NCI-H146 treated with DMSO at 0.1 percent for 48 hours (cell line): Measurements from ENCODE around the gene CRTC3.
"Not testable (repeated sequence)": the region's sequence is repeated elsewhere in the genome, so short reads cannot be mapped to it uniquely, and the experiment has no call there.

Experiments used
- DNase-seq: peaks from one replicate; lab custom pipeline; 2025; ENCODE audit not compliant: unreplicated experiment; lab: John Stamatoyannopoulos, UW

Gene CRTC3

GRCh38 chr15:90646662-90647305, 117.1 kb downstream of the CRTC3 start:
- no peak for DNase-seq

GRCh38 chr15:90647326-90647725, 117.6 kb downstream of the CRTC3 start:
- no peak for DNase-seq

- peak; percentile 35 for DNase-seq
Measured at GRCh38 chr15:90648137-90649070, 118.7 kb downstream of the CRTC3 start.

GRCh38 chr15:90650117-90650955, 120.6 kb downstream of the CRTC3 start:
- DNase-seq = no peak

DNA sequence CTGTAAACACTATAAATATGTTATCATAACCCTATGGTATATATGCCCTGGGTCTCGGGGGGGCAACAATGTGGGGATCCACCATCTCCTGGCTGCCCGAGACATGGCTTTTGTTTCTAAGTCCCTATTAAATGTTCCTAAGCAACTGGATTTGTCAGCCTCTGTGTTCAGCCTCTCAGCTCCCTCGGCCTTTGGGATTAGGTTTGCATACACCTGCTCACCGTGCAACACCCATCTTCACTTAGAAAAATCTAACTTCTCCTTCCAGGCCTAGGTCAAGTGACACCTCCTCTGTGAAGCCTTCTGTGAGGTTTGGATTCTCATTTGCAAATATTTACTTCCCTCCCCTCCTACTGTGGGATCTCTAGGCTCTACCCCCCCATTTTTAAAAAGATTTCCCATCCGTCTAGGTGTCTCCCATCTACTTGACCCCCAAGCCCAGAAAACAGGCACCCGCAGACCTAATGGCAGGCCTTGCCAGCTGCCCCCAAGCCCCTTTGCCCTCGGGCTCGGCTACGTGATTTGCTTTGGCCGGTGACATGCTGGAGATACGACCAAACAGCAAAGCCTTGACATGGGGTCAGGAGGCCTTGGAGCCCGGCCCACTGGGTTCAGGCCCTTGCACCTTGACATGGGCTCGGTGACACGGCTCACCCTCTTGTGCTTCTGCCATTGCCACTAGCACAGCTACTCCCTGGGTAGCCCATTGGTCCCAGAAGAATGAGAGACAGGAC, 121.4 kb downstream of the CRTC3 start:
- no peak for DNase-seq

DNA sequence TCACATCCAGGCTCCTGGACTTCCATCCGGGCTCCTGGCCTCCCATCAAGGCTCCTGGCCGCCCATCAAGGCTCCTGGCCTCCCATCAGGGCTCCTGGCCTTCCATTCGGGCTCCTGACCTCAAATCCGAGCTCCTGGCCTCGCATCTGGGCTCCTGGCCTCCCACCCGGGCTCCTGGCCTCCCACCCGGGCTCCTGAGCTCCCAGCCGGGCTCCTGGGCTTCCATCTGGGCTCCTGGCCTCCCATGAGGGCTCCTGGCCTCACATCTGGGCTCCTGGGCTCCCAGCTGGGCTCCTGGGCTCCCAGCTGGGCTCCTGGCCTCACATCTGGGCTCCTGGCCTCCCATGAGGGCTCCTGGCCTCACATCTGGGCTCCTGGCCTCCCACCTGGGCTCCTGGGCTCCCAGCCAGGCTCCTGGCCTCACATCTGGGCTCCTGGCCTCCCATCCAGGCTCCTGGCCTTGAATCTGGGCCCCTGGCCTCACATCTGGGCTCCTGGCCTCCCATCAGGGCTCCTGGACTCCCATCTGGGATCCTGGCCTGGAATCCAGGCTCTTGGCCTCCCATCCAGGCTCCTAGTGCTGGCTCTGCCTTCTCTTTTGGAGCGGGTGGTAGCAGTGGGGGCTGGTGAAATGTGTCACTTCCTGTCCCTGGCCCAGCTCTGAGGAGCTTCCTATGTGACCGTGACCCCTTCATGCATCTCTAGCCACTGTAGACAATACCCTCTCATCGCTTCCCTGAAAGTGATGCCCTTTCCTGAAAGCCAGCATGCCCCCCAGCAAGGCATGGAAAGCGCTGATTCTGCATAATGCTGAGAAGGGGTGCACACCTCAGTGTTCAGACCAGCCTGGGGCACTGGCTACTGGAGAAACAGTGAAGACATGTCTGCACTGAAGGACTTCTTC, 124.8 kb downstream of the CRTC3 start:
- no peak for DNase-seq

GRCh38 chr15:90657520-90658172, 127.9 kb downstream of the CRTC3 start:
- DNase-seq = not testable (repeated sequence)

DNA sequence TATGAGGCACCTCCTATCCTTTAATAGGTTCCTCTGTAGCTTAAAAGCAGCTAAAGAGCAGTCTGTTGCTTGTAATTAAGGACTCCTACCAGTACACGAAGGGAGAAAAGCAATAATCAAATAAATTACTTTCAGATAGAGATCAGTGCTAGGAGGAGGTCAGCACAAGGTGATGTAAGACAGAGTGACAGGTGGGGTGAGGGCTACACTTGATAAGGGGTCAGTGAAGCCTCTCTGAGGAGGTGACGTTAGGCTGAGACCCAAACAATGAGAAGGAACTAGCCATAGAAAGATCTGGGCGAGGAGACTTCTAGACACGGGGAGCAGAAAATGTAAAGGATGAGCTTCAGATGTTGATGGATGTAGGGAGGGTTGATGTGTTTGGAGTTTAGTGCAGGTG, 129.8 kb downstream of the CRTC3 start:
- DNase-seq = no peak

DNA sequence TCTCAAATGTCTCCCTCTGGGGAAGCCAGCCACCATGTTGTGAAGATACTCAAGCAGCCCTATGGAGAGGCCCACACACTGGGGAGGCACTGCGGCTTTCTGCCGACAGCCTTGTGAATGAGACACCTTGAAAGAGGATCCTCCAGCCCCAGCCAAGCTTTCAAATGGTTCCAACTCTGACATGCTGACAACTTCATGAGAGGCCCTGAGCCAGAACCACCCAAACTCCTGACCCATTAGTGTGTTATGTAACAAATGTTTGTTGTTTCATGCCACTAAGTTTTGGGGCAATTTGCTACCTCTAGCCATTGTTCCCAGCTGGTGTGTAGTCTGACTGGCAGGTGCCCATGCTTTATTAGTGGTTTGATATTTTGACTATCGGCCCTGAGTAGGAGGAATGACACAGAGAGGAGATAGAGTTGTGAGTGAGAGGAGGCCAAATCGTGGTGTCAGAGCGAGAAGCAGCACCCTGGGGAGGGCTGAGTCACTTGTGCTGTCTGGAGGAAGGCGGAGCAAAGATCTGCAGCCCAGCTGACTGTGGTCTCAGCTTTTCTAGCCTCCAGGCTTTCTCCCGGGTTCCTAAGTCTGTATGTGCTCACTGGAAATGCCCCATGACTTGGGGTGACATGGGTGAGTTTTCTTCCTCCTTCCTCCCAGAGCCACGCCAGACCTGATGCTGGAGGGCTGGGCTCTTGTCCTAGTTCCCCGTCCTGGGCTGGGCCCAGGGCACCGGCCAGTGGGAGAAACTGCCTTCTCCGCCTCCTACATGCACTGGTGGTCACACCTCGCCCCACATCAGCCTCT, 130.7 kb downstream of the CRTC3 start:
- no peak for DNase-seq

- DNase-seq = not testable (repeated sequence)
Measured at GRCh38 chr15:90660999-90661330, 131.2 kb downstream of the CRTC3 start.

DNA sequence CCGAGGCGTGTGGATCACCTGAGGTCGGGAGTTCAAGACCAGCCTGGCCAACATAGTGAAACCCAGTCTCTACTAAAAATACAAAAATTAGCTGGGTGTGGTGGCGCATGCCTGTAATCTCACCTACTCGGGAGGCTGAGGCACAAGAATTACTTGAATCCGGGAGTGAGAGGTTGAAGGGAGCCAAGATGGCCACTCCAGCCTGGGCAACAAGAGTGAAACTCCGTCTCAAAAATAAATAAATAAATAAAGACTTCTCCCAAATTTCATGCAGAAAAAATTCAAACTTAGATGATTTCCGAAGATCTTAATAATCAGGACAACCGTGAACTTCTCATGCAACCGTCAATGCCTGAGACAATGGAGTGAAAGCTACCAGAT, 134.3 kb downstream of the CRTC3 start:
- not testable (repeated sequence) for DNase-seq

- no peak for DNase-seq
Measured at GRCh38 chr15:90664650-90665287, 135.0 kb downstream of the CRTC3 start.

GRCh38 chr15:90665288-90666134, 135.8 kb downstream of the CRTC3 start:
- DNase-seq = peak; percentile 21

- DNase-seq = no peak
Measured at GRCh38 chr15:90666135-90666909, 136.6 kb downstream of the CRTC3 start.

- no peak for DNase-seq
Measured at GRCh38 chr15:90667073-90667754, 137.5 kb downstream of the CRTC3 start.
